Neuron (in vitro differentiated cells): ENCODE data around the gene AK5.

ENCODE experiments used
- H2AFZ ChIP-seq: one replicate; pipeline ENCODE4 v1.6.1; 2013; ENCODE audit warnings: low read depth, mild to moderate bottlenecking, inconsistent platforms, low read length, moderate library complexity
- H3K27me3 ChIP-seq: one replicate; pipeline ENCODE4 v1.6.1; 2013; ENCODE audit warnings: low read length; ENCODE audit not compliant: insufficient read depth
- H3K36me3 ChIP-seq: one replicate; pipeline ENCODE4 v1.6.1; 2013; ENCODE audit warnings: low read length; ENCODE audit not compliant: insufficient read depth
- H3K4me1 ChIP-seq: one replicate; pipeline ENCODE4 v1.6.1; 2013; ENCODE audit warnings: low read length; ENCODE audit not compliant: insufficient read depth
- H3K4me3 ChIP-seq: 2 replicates; pipeline ENCODE4 v1.5.1; 2013; ENCODE audit warnings: mild to moderate bottlenecking, low read length, moderate library complexity
- H3K9me3 ChIP-seq: one replicate; pipeline ENCODE4 v1.6.1; 2013; ENCODE audit warnings: low read length

The AK5 gene

GRCh38 chr1:77597310-77597709, 315.5 kb downstream of the AK5 start:
- H3K4me3 ChIP-seq: no peak overlapping the region
- no peak overlapping the region for H2AFZ ChIP-seq
- no peaks in the 10 kb centered on the region for H3K4me1 ChIP-seq
- no peaks in the 10 kb centered on the region for H3K9me3 ChIP-seq
- no peaks in the 10 kb centered on the region for H3K27me3 ChIP-seq
- peaks cover 8% of the 10 kb centered on the region for H3K36me3 ChIP-seq

GRCh38 chr1:77605246-77606026, 323.6 kb downstream of the AK5 start:
- Histone ChIP-seq H2AFZ (no peak overlapping the region), H3K36me3 (peaks cover 6% of the 10 kb centered on the region), H3K4me1 (no peaks in the 10 kb centered on the region), H3K4me3 (no peak overlapping the region), H3K27me3 (no peaks in the 10 kb centered on the region), H3K9me3 (peaks cover 1% of the 10 kb centered on the region)

- Histone ChIP-seq H2AFZ (no peak overlapping the region), H3K4me3 (no peak overlapping the region), H3K9me3 (peaks cover 3% of the 10 kb centered on the region), H3K4me1 (no peaks in the 10 kb centered on the region), H3K36me3 (peaks cover 6% of the 10 kb centered on the region), H3K27me3 (no peaks in the 10 kb centered on the region)
Measured at GRCh38 chr1:77608893-77609292, 327.1 kb downstream of the AK5 start.
